ENCODE results near the gene NLRP6.

DNA sequence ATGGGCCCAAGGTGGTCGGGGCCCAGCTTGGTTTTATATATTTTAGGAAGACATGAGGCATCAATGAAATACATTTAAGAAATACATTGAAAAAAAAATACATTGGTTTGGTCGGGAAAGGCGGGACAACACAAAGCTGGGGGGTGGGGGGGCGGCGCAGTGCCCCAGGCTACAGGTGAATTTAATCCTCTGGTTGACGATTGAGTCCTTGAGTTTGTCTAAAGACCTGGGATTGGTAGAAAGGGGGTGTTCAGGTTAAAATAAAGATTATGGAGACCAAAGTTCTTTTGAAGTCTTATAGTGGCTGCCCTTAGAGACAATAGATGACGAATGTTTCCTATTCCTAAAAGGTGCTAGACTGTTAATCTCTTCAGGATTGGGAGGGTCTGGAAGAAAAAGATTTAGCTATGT lies 38.7 kb downstream of the NLRP6 start:
- TF ChIP-seq EZH2phosphoT487 (IDR thresholded peaks at IDR 0.05; ENCODE audit: insufficient read depth, low read depth) (no peak), EZH2 (IDR thresholded peaks at IDR 0.05; ENCODE audit: insufficient read depth, poor library complexity, severe bottlenecking) (no peak)

All from GM23248 (cell line).